AG09319 (cell line): ENCODE results near the gene MECR.

Experiments
- DNase-seq: peaks from one replicate; pipeline ENCODE4 v3.0.0-alpha.2; 2010; ENCODE audit warnings: low read depth; ENCODE audit errors: extremely low read depth
- CTCF ChIP-seq: IDR thresholded peaks from 2 replicates; pipeline ENCODE4 v1.5.1; 2011; ENCODE audit warnings: low read depth, mild to moderate bottlenecking, inconsistent platforms, low read length, moderate library complexity

The MECR gene

DNA sequence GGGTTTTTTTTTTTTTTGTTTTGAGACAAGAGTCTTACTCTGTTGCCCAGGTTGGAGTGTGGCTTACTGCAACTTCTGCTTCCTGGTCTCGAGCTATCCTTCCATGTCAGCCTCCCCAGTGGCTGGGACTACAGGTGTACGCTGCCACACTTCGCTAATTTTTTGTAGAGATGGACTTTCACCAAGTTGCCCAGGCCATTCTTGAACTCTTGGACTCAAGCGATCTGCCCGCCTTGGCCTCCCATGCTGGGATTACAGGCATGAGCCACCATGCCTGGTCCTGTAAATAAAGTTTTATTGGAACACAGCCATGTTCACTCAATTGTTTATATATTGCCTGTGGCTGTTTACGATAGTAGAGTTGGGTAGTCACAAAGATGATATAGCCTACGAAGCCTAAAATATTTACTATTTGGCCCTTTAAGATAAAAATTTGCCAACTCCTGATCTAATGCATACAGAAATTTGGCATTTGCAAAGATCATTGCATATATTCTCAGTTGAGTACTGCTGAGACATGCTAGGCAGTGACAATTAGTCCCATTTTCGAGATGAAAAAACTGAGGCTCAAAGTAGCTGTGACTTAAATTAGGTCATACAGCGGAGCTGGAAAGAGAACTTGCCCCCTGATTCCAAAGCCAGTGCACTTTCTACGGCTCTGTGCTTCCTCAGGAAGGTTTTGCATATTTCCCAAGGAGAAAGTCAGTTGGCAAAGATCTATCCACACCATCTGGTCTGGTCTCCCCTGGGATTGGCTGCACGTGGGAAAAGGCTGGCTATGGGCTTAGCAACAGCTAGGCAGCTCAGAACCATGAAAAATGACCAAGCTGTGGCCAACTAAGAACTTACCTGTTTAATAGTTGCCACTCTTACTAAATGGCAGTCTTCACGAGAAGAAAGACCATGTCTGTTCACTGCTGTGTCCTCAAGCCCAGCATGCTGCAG is 19.4 kb downstream of the MECR start:
- no peak for DNase-seq
- TF ChIP-seq CTCF: no peak

GRCh38 chr1:29210278-29211085 is 20.3 kb downstream of the MECR start:
- DNase-seq: no peak
- no peak for TF ChIP-seq CTCF

- no peak for DNase-seq
Measured at GRCh38 chr1:29209173-29209572, 21.6 kb downstream of the MECR start.

GRCh38 chr1:29208442-29208841 is 22.3 kb downstream of the MECR start:
- no peak for TF ChIP-seq CTCF
- no peak for DNase-seq

More at GRCh38 chr1:29209173-29209572, 21.6 kb downstream of the MECR start:
- TF ChIP-seq CTCF: no peak

DNA sequence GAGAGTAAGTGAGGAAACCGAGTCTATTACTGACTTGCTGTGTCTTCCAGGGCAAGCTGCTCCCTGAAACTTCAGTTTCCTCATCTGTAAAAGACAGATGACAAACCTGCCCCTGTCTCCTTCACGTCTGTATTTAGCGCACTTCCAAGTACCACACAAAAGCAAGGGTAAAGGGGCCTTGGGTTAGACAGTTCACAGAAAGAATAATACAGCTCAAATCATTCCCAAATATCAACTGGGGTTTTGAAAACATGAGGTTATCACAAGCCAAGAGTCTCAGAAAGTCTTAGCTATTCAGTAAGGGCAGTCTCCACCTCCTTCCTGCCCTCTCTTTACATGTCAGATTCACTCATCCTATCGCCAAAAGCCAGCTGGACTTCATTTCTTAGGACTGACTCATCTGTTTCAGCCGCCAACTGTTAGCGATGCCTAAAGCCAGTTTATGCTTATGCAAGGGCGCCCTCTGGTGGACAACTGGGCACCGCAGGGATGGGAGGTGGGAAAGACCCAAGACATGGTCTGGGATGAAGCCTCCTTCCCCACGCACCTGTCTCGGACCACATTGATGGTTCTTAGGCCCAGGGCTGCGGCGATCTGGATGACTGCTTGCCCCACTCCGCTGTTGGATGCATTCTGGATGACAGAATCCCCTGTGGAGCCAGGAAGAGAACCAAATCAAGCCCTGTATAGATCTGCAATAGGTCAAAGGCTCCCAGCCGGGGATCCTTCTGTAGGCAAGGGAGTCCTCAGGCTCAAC is 28.0 kb downstream of the MECR start:
- DNase-seq: peak; percentile 96
- TF ChIP-seq CTCF: peak; percentile 97

- no peak for TF ChIP-seq CTCF
- no peak for DNase-seq
Measured at GRCh38 chr1:29202053-29202452, 28.7 kb downstream of the MECR start.
